Limb (tissue), 2 donors: ENCODE results near the gene MOCS3.
A peak's percentile ranks its signal among the peaks of the same experiment; 100 is the strongest.
"Not testable (repeated sequence)": the region's sequence is repeated elsewhere in the genome, so short reads cannot be mapped to it uniquely, and the experiment has no call there.

Experiments
- DNase-seq, 2 donors: peaks; one replicate each; pipeline ENCODE4 v3.0.0-alpha.2; 2016; ENCODE audit errors: extremely low spot score in 2 of 2

Gene MOCS3

GRCh38 chr20:50931306-50932015 is 27.2 kb upstream of the MOCS3 start, which contains the start of gene ADNP:
TSS of gene ADNP (minus strand) at chr20:50931437. CDS start at chr20:50903996, 27,441 bp downstream.
- DNase-seq: peak; percentile 94 to 95

DNA sequence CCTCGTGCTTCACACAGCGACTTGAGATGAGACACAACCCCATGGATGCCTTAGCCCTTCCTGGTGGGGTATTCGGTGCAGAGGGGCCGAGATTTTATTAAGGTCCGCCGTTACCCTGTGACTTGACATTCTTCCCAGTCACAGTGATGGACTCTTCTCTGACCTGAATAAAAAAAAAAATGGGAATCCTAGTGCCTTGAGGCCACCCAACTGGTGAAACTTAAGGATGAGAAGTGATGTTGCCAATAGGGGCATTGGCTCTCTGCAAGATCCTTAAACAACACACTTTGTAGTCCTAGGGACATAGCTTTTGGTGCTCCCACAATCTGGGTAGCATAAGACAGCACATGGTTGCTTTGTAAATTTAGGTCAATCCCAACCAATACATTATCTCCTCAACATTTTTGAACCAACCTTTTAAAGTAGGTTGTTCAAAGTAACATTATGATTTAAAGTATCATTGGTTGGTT is 26.6 kb upstream of the MOCS3 start:
- no peak for DNase-seq

DNA sequence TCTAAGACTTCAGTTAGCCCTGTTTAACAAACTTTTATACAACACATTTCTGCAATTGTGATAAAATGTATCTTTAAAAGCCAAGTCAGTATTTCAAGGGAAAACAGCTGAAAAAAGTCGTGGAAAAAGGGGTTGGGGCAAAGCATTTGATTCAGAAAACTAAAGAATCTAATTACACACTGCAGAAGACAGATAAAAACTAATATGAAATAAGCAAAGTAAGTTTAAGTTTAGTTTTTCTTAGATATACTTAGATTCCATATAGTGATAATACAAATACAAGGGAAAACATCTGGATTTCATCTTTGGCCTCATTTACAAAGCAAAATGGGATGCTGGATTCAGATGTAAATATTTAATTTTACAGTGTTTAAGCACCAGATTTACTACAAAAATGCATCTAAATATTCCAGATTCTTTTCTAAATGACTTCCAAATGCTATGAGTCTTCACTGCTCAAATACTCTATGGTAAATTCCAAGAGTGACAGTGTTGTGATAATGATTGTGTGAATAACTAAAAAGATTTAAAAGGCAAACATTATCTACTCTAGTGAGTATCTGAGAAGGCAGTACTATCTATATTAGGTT is 25.8 kb upstream of the MOCS3 start:
- no peak for DNase-seq

GRCh38 chr20:50933589-50933988 is 25.0 kb upstream of the MOCS3 start:
- no peak for DNase-seq

GRCh38 chr20:50943069-50943468 is 15.5 kb upstream of the MOCS3 start:
- no peak for DNase-seq

DNA sequence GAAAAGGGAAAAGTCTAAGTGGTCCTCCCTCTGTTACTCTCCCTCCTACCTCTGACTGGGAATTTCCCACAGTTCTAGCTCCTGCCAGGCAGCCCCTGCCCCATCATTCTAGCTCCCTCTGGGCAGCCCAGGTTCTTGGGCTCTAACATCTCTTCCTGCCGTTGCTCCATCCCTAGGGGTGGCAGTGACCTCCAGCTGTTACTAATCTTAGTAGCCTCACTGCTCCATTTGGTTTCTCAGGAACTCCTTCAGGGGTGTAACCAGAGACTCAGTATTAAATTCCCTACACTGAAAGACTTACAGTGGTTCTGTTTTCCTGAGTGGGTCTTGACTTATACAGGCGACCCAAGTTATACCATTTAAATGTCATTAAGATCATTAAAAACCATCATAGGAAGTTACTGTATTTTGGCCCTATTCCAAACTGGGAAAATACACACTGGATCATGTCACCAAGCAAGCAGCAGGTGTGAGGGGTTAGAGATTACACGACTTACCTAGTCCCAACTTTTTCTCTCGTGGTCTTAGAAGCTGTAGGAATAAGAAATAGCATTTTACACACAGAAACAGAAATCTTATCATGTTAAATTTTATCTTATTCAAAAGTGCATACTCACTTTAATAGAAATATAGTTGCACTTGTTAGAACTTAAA is 10.4 kb upstream of the MOCS3 start:
- DNase-seq: no peak

DNA sequence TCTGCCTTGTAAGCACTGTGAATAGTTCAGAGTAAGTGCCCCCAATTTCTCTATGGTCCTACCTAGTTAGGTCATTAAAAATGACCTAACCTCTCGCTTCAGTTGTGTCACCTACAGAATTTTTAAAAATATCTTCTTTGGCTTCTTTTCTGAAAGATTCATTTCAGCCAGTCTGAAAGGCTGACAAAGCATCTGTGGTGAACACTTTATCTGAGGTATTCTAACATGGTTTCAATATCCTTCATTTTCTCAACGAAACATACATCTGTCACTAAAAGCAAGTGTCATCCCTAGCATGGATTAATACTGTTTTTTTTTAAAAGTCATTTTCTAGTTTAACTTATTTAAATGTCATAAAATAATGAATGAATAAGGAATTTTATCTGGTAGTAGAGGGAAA is 5.4 kb upstream of the MOCS3 start:
- no peak for DNase-seq

GRCh38 chr20:50953821-50954220 is 4.8 kb upstream of the MOCS3 start:
- no peak for DNase-seq

- DNase-seq: no peak
Observed at GRCh38 chr20:50957276-50957675, 1.3 kb upstream of the MOCS3 start.

- peak in 1 of 2 donors; percentile 92 for DNase-seq
Observed at GRCh38 chr20:50957798-50958614, 612 bp upstream of the MOCS3 start, which contains the start of gene DPM1. TSS of gene DPM1 (minus strand) at chr20:50958532. CDS start at chr20:50958523, 9 bp downstream.

GRCh38 chr20:50959543-50960126 is 1.0 kb downstream of the MOCS3 start:
- DNase-seq: no peak

DNA sequence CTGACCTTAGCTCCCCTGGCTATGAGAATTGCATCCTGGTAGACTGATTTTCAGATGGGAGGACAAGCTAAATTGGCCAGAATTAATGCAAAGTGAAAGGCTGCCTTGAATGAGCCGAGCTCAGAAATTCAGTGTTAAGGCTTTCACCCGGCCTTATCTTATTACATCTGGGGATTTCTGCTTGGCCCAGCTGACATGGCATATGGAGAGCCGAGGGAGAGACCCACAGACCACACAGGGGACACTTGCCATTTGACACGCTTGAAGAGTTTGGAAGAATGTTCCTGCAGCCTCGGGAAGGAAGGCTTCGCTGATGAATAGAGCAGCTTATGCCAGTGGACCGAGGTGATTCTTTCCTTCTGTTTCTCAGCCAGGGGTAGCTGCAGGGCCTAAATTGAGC is 9.0 kb downstream of the MOCS3 start:
- no peak for DNase-seq

DNA sequence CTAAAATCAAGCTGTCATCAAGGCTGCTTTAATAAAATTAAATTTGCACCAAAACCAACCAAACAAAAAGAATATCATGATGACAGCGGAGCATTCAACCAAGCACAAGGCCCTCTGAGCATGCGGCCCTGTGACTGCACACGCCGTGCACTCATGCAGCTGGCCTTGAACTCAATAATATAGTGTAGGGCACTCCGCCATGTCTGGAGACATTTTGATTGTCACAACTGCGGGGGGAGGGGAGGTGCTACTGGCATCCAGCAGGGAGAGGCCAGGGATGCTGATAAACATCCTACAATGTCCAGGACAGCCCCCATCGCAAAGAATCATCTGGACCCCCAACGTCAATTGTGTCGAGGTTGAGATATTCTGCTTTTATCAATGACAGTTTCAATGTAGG is 9.7 kb downstream of the MOCS3 start:
- no peak for DNase-seq

- DNase-seq: no peak
Observed at GRCh38 chr20:50969435-50969834, 10.8 kb downstream of the MOCS3 start.

DNA sequence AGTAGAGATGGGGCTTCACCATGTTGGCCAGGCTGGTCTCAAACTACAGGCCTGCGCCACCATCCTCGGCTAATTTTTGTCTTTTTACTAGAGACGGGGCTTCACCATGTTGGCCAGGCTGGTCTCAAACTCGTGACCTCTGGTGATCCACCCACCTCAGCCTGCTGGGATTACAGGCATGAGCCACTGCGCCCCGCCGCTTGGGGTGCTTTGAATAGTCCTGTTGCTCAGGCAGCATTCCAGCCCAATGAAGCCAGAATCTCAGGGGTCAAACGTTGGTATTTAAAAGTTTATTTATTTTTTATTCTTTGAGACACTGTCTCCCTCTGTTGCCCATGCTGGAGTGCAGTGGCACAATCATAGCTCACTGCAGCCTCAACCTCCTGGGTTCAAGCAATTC is 11.3 kb downstream of the MOCS3 start:
- DNase-seq: no peak

GRCh38 chr20:50975701-50976330 is 17.2 kb downstream of the MOCS3 start:
- DNase-seq: no peak

- no peak for DNase-seq
Observed at GRCh38 chr20:50977066-50978021, 18.7 kb downstream of the MOCS3 start.

GRCh38 chr20:50978533-50978932 is 19.9 kb downstream of the MOCS3 start:
- not testable (repeated sequence) for DNase-seq

- no peak for DNase-seq
Observed at GRCh38 chr20:50980071-50980681, 21.6 kb downstream of the MOCS3 start.
